MM.1S (cell line): Measurements from ENCODE around the gene GP1BA.

ENCODE experiments used
- DNase-seq: peaks from one replicate; pipeline ENCODE4 v3.0.0-alpha.2; 2015
- H2AFZ ChIP-seq: fragments of 300-600 bp; sonication (generic); 2 replicates; pipeline ENCODE4 v1.6.0; 2016; ENCODE audit warnings: antibody characterized with exemption, low read length
- H3F3A ChIP-seq: fragments of 300-600 bp; sonication (generic); 2 replicates; pipeline ENCODE4 v1.6.1; 2016; ENCODE audit warnings: mild to moderate bottlenecking, antibody characterized with exemption, low read length, moderate library complexity, mixed read lengths; ENCODE audit not compliant: insufficient read depth
- H3K27ac ChIP-seq: fragments of 300-600 bp; sonication (generic); 2 replicates; pipeline ENCODE4 v1.5.1; 2016; ENCODE audit warnings: mild to moderate bottlenecking, low read length
- H3K27me3 ChIP-seq: fragments of 300-600 bp; sonication (generic); replicated peaks from 2 replicates; pipeline ENCODE4 v1.6.0; 2016; ENCODE audit warnings: low read length; ENCODE audit not compliant: insufficient read depth
- H3K36me3 ChIP-seq: fragments of 300-600 bp; sonication (generic); replicated peaks from 2 replicates; pipeline ENCODE4 v1.6.1; 2016; ENCODE audit warnings: mild to moderate bottlenecking, low read length, mixed read lengths; ENCODE audit not compliant: insufficient read depth
- H3K4me1 ChIP-seq: fragments of 300-600 bp; sonication (generic); 2 replicates; pipeline ENCODE4 v1.6.1; 2016; ENCODE audit warnings: low read length, mixed read lengths
- H3K4me2 ChIP-seq: fragments of 300-600 bp; sonication (generic); 2 replicates; pipeline ENCODE4 v1.6.0; 2016; ENCODE audit warnings: low read depth, low read length
- H3K4me3 ChIP-seq: fragments of 300-600 bp; sonication (generic); 2 replicates; pipeline ENCODE4 v1.5.1; 2016; ENCODE audit warnings: low read length, mixed read lengths
- H3K79me2 ChIP-seq: fragments of 300-600 bp; sonication (generic); 2 replicates; pipeline ENCODE4 v1.6.1; 2016; ENCODE audit warnings: mixed run types, low read length, mixed read lengths
- H3K9ac ChIP-seq: fragments of 300-600 bp; sonication (generic); 2 replicates; pipeline ENCODE4 v1.6.1; 2016; ENCODE audit warnings: low read length, mixed read lengths
- H3K9me2 ChIP-seq: fragments of 300-600 bp; sonication (generic); replicated peaks from 2 replicates; pipeline ENCODE4 v1.6.1; 2016; ENCODE audit warnings: mild to moderate bottlenecking, low read length, mixed read lengths; ENCODE audit not compliant: insufficient read depth
- H3K9me3 ChIP-seq: fragments of 300-600 bp; sonication (generic); replicated peaks from 2 replicates; pipeline ENCODE4 v1.6.1; 2016; ENCODE audit warnings: mild to moderate bottlenecking, low read length, mixed read lengths; ENCODE audit not compliant: insufficient read depth
- H4K20me1 ChIP-seq: fragments of 300-600 bp; sonication (generic); 2 replicates; pipeline ENCODE4 v1.6.1; 2016; ENCODE audit warnings: mild to moderate bottlenecking, low read length, moderate library complexity, mixed read lengths; ENCODE audit not compliant: insufficient read depth
- CTCF ChIP-seq: fragments of 300-600 bp; sonication (generic); IDR thresholded peaks from 2 replicates; pipeline ENCODE4 v1.5.1; 2016; ENCODE audit warnings: antibody characterized with exemption, low read length, mixed read lengths
- EZH2 ChIP-seq: fragments of 300-600 bp; sonication (generic); optimal IDR thresholded peaks from 2 replicates; pipeline ENCODE3; 2017; ENCODE audit warnings: low read depth, mild to moderate bottlenecking, antibody characterized with exemption, low read length, mixed read lengths
- EZH2phosphoT487 ChIP-seq: fragments of 300-600 bp; sonication (generic); IDR thresholded peaks from 2 replicates; pipeline ENCODE4 v1.6.1; 2018; ENCODE audit warnings: antibody characterized with exemption, low read length

The GP1BA gene

GRCh38 chr17:4968486-4969046 lies 36.5 kb downstream of the GP1BA start:
- Histone ChIP-seq H4K20me1 (no peaks in the 10 kb centered on the region), H3K4me2 (peak overlapping the region; percentile 96), H3K9ac (peak overlapping the region; percentile 86; the same call in 1 of the 2 replicates), H3K36me3 (no peaks in the 10 kb centered on the region), H3K9me2 (no peaks in the 10 kb centered on the region), H2AFZ (peak overlapping the region; percentile 76; the same call in 1 of the 2 replicates), H3K27me3 (no peaks in the 10 kb centered on the region), H3K4me1 (peaks cover 12% of the 10 kb centered on the region; the same call in 1 of the 2 replicates), H3K9me3 (no peaks in the 10 kb centered on the region), H3K4me3 (peak overlapping the region; percentile 84), H3K27ac (no peak overlapping the region), H3K79me2 (peaks cover 25% of the 10 kb centered on the region), H3F3A (peaks cover 12% of the 10 kb centered on the region; the same call in 1 of the 2 replicates)
- DNase-seq: no peak
- no peak for TF ChIP-seq CTCF

GRCh38 chr17:4969047-4969550 lies 37.0 kb downstream of the GP1BA start:
- Histone ChIP-seq H3K4me1 (peaks cover 12% of the 10 kb centered on the region; the same call in 1 of the 2 replicates), H3K9ac (no peak overlapping the region), H3K9me2 (no peaks in the 10 kb centered on the region), H3K36me3 (no peaks in the 10 kb centered on the region), H3K27me3 (no peaks in the 10 kb centered on the region), H3K79me2 (peaks cover 25% of the 10 kb centered on the region), H4K20me1 (no peaks in the 10 kb centered on the region), H3K27ac (no peak overlapping the region), H3F3A (peaks cover 12% of the 10 kb centered on the region; the same call in 1 of the 2 replicates), H3K4me2 (peak overlapping the region; percentile 96; the same call in 1 of the 2 replicates), H3K4me3 (no peak overlapping the region), H2AFZ (no peak overlapping the region), H3K9me3 (no peaks in the 10 kb centered on the region)
- DNase-seq: no peak
- TF ChIP-seq EZH2 (no peak), EZH2phosphoT487 (no peak), CTCF (no peak)

GRCh38 chr17:4969551-4970173 lies 37.6 kb downstream of the GP1BA start:
- Histone ChIP-seq H3K27me3 (no peaks in the 10 kb centered on the region), H3K9ac (no peak overlapping the region), H3K9me3 (no peaks in the 10 kb centered on the region), H3K4me2 (no peak overlapping the region), H4K20me1 (no peaks in the 10 kb centered on the region), H3K4me3 (no peak overlapping the region), H3F3A (peaks cover 12% of the 10 kb centered on the region; the same call in 1 of the 2 replicates), H3K36me3 (no peaks in the 10 kb centered on the region), H3K27ac (no peak overlapping the region), H2AFZ (no peak overlapping the region), H3K4me1 (peaks cover 12% of the 10 kb centered on the region; the same call in 1 of the 2 replicates), H3K9me2 (no peaks in the 10 kb centered on the region), H3K79me2 (peaks cover 25% of the 10 kb centered on the region)
- DNase-seq: no peak
- TF ChIP-seq EZH2 (no peak), EZH2phosphoT487 (no peak), CTCF (no peak)
